ENCODE results near the gene DKKL1. TPM values are rescaled to one million over a fixed set of nuclear protein-coding genes. Genes with fewer than 3 reads are reported as not detected.

Gene DKKL1
- total RNA-seq, 1 experiment from 2014 or later = 0.95 TPM

GRCh38 chr19:49387936-49388372 lies 24.3 kb downstream of the DKKL1 start, which contains the start of gene KASH5:
Gene KASH5 (plus strand): TSS chr19:49388249. CDS start chr19:49390884, 2,635 bp downstream.
- CTCF ChIA-PET = interaction anchor here (1.0 kb wide), 1 partner anchor 54 kb away, joined by 3 read pairs; no protein-coding TSS in a partner anchor
- BruUV-seq (replicated peaks) = no TSS peak
- DNase-seq (ENCODE audit: low read depth, low spot score) (no peak), ATAC-seq (peak; percentile 51; the same call in 1 of the 2 replicates)
- peak within 1 kb of the TSS; percentile 15 to 37; a peak in 3 of 4 replicates for H3K4me3 ChIP-seq (ENCODE audit: low read depth in 2 of 2, low read length in 2 of 2)
- TF ChIP-seq POLR2AphosphoS5 (IDR thresholded peaks at IDR 0.05; ENCODE audit: low read depth, low read length) = no peak
- no peak for TF ChIP-seq TCF7L2 (IDR thresholded peaks at IDR 0.05; ENCODE audit: low read depth, low read length)
- no peak for TF ChIP-seq SIN3A (IDR thresholded peaks at IDR 0.05; ENCODE audit: borderline replicate concordance, insufficient read depth, low read depth, low read length)
- no peak for TF ChIP-seq REST (IDR thresholded peaks at IDR 0.05; ENCODE audit: insufficient read depth in 1 of 2, low read depth in 2 of 2, low read length in 1 of 2)
- TF ChIP-seq CTCF (IDR thresholded peaks at IDR 0.05) = no peak
- H3K27me3 ChIP-seq (ENCODE audit: control insufficient read depth, insufficient read depth, low read length) = no peaks in the 10 kb centered on the region
- H3K27ac ChIP-seq (ENCODE audit: low read length) = peak within 1 kb of the TSS; percentile 65
- POLR2A ChIA-PET = no interaction called here
- in situ Hi-C loops (cut with HindIII; ENCODE audit: low pct_unique_long_range_greater_than_20kb, low sequenced_read_pairs) = no loop called here
- no peaks in the 10 kb centered on the region for H3K4me1 ChIP-seq (ENCODE audit: control insufficient read depth, insufficient read depth, low read length)
- intact Hi-C loops (cut with micrococcal nuclease; ENCODE audit: unreplicated experiment) = no loop called here
- no peaks in the 10 kb centered on the region for H3K36me3 ChIP-seq (ENCODE audit: control insufficient read depth, insufficient read depth, low read length)
- peaks cover 1% of the 10 kb centered on the region; the same call in 1 of the 2 replicates for H3K9me3 ChIP-seq (ENCODE audit: control insufficient read depth, insufficient read depth, low read depth, low read length)

GRCh38 chr19:49389406-49389805 lies 25.7 kb downstream of the DKKL1 start:
- DNase-seq (ENCODE audit: low read depth, low spot score) (no peak), ATAC-seq (no peak)
- CTCF ChIA-PET = no interaction called here
- in situ Hi-C loops (cut with HindIII; ENCODE audit: low pct_unique_long_range_greater_than_20kb, low sequenced_read_pairs) (no loop called here), intact Hi-C loops (cut with micrococcal nuclease; ENCODE audit: unreplicated experiment) (no loop called here)
- H3K27ac ChIP-seq (ENCODE audit: low read length) = no peak overlapping the region
- no TSS peak for BruUV-seq (replicated peaks)
- POLR2A ChIA-PET = no interaction called here
- no peak overlapping the region for H3K4me3 ChIP-seq (ENCODE audit: low read depth in 2 of 2, low read length in 2 of 2)
- H3K9me3 ChIP-seq (ENCODE audit: control insufficient read depth, insufficient read depth, low read depth, low read length) = no peaks in the 10 kb centered on the region
- H3K4me1 ChIP-seq (ENCODE audit: control insufficient read depth, insufficient read depth, low read length) = no peaks in the 10 kb centered on the region
- no peaks in the 10 kb centered on the region for H3K36me3 ChIP-seq (ENCODE audit: control insufficient read depth, insufficient read depth, low read length)
- no peak for TF ChIP-seq CTCF (IDR thresholded peaks at IDR 0.05)
- TF ChIP-seq TCF7L2 (IDR thresholded peaks at IDR 0.05; ENCODE audit: low read depth, low read length) = no peak
- no peak for TF ChIP-seq POLR2AphosphoS5 (IDR thresholded peaks at IDR 0.05; ENCODE audit: low read depth, low read length)
- TF ChIP-seq REST (IDR thresholded peaks at IDR 0.05; ENCODE audit: insufficient read depth in 1 of 2, low read depth in 2 of 2, low read length in 1 of 2) = no peak
- no peak for TF ChIP-seq SIN3A (IDR thresholded peaks at IDR 0.05; ENCODE audit: borderline replicate concordance, insufficient read depth, low read depth, low read length)
- no peaks in the 10 kb centered on the region for H3K27me3 ChIP-seq (ENCODE audit: control insufficient read depth, insufficient read depth, low read length)

Data from Panc1 (cell line).